HG03025 (cell line): ENCODE measurements around the gene BORCS5.

Experiments
- ATAC-seq: cut with Tn5 transposase; IDR thresholded peaks from one replicate; pipeline ENCODE4 v1.9.1; 2021; ENCODE audit warnings: mild to moderate bottlenecking, moderate library complexity; ENCODE audit not compliant: unreplicated experiment, low FRiP score

BORCS5 gene

GRCh38 chr12:12425616-12426015 is 68.7 kb downstream of the BORCS5 start:
- ATAC-seq = no peak

- no peak for ATAC-seq
These were observed 70.7 kb downstream of the BORCS5 start for GRCh38 chr12:12427568-12427967.

GRCh38 chr12:12428047-12428446 is 71.2 kb downstream of the BORCS5 start:
- ATAC-seq = no peak

GRCh38 chr12:12428961-12429657 is 72.2 kb downstream of the BORCS5 start:
- ATAC-seq = no peak

GRCh38 chr12:12432364-12432763 is 75.5 kb downstream of the BORCS5 start:
- ATAC-seq = no peak

GRCh38 chr12:12433203-12433731 is 76.4 kb downstream of the BORCS5 start:
- no peak for ATAC-seq

- no peak for ATAC-seq
These were observed 80.0 kb downstream of the BORCS5 start for GRCh38 chr12:12436831-12437345.

GRCh38 chr12:12439636-12440035 is 82.8 kb downstream of the BORCS5 start:
- ATAC-seq = no peak

GRCh38 chr12:12440784-12441428 is 84.0 kb downstream of the BORCS5 start:
- ATAC-seq = no peak

GRCh38 chr12:12441429-12441807 is 84.5 kb downstream of the BORCS5 start:
- no peak for ATAC-seq

GRCh38 chr12:12441843-12442461 is 85.1 kb downstream of the BORCS5 start:
- no peak for ATAC-seq

- ATAC-seq = no peak
These were observed 85.7 kb downstream of the BORCS5 start for GRCh38 chr12:12442548-12443071.

GRCh38 chr12:12443431-12443878 is 86.6 kb downstream of the BORCS5 start:
- no peak for ATAC-seq

- ATAC-seq = no peak
These were observed 88.4 kb downstream of the BORCS5 start for GRCh38 chr12:12445165-12445881.

- no peak for ATAC-seq
These were observed 89.0 kb downstream of the BORCS5 start for GRCh38 chr12:12445882-12446181.

- no peak for ATAC-seq
These were observed 89.9 kb downstream of the BORCS5 start for GRCh38 chr12:12446786-12447185.

GRCh38 chr12:12447236-12447635 is 90.4 kb downstream of the BORCS5 start:
- no peak for ATAC-seq

GRCh38 chr12:12447837-12448236 is 91.0 kb downstream of the BORCS5 start:
- ATAC-seq = no peak

GRCh38 chr12:12449533-12450025 is 92.7 kb downstream of the BORCS5 start:
- ATAC-seq = no peak

- no peak for ATAC-seq
These were observed 93.2 kb downstream of the BORCS5 start for GRCh38 chr12:12450043-12450471.
